NCI-H187 treated with DMSO at 0.1 percent for 48 hours (cell line): ENCODE results near the gene COMP.
A peak's percentile ranks its signal among the peaks of the same experiment; 100 is the strongest.
"Not testable (repeated sequence)": the region's sequence is repeated elsewhere in the genome, so short reads cannot be mapped to it uniquely, and the experiment has no call there.

ENCODE experiments used
- DNase-seq: peaks from one replicate; lab custom pipeline; 2025; lab: John Stamatoyannopoulos, UW

COMP gene

GRCh38 chr19:18790566-18791314, at the start of gene COMP:
TSS of gene COMP (minus strand) at chr19:18791305. CDS start at chr19:18791269, 36 bp downstream.
- DNase-seq, result no peak

DNA sequence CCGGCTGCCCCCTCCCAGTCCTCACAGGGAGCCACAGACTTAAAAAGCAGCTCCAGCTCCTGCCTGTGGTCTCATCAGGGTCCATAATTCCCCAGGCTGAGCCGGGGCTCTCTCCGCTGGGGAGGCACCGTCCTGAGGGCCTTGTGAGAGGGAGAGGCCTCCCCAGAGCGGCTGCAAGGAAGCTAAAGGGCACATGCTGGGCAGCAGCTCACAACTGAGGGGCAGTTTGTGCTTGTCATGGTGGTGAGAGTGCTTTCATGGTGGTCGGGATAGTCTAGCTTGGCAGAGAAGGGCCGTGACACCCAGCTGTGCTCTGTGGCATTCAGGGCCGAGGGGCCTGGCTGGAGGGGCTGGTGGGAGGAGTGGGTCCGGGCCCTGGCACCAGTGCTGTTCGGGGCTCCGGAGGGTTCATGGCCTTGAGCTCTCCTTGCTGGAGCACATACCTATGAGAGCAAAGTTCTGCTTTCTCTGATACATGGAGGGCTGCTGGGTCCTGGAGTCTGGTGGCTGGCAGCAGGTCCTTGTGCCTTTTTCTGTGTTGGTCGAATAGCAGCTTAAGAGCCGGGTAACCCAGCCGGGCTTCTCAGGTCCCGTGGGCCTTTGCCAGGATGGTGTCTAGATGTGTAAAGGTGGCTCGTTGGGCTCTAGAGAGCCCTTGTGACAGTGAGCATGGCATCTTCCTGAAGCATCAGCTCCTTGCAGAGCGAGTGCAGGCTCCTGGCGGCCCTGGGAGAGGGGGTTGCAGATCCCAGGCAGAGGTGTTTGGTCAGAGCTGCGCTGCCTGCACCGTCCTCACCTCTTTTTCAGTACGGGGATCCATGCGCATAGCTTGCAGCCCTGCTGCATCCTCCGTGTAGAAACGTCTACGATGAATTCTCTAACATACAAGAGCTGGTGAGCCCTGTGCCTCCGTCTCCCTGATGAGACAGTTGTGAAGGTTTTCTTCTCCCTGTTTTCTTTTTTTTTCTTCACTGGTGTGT, 49.5 kb upstream of the COMP start:
- no peak for DNase-seq

DNA sequence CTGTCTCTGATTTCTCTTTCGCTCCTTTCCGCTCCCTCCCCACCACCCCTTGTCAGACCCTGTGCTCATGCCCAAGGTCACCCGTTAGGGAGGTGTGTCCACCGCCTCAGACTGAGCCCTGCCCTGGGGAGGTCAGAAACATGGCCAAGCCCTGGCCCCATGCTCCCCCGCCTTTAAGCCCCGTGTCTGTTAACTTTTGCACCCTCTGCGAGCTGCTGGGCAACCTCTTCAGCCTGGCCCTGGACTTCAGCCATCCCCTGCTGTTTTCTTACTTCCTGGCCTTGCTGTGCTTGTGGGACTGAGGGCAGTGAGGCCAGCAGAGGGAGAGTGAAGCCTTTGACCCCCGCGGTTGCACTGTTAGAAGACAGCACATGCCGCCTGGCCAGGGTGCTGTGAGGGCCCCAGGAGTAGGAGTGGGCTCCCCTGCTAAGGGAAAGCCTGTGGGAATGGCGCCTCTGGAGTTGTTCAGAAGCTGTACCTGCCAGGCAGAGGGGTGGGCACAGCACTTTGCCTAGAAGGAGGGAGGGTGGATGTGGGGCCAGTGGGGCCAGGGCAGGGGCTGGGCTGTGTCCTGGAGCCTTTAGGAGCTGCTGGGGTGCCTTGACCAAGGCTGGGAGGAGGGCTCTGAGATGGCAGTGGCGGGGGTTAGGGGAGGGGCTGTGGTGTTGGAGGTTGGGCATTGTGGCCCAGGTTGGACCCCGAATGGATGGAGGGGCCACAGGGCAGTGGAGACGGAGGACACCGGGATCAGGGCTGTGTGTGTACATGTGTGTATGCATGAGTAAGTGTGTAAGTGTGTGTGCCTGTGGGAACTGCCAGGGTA, 48.6 kb upstream of the COMP start:
- DNase-seq, result no peak

GRCh38 chr19:18834644-18834984, 43.5 kb upstream of the COMP start:
- DNase-seq, result no peak

GRCh38 chr19:18833849-18834643, 42.9 kb upstream of the COMP start:
- no peak for DNase-seq

- DNase-seq, result no peak
Measured at GRCh38 chr19:18833141-18833476, 42.0 kb upstream of the COMP start.

DNA sequence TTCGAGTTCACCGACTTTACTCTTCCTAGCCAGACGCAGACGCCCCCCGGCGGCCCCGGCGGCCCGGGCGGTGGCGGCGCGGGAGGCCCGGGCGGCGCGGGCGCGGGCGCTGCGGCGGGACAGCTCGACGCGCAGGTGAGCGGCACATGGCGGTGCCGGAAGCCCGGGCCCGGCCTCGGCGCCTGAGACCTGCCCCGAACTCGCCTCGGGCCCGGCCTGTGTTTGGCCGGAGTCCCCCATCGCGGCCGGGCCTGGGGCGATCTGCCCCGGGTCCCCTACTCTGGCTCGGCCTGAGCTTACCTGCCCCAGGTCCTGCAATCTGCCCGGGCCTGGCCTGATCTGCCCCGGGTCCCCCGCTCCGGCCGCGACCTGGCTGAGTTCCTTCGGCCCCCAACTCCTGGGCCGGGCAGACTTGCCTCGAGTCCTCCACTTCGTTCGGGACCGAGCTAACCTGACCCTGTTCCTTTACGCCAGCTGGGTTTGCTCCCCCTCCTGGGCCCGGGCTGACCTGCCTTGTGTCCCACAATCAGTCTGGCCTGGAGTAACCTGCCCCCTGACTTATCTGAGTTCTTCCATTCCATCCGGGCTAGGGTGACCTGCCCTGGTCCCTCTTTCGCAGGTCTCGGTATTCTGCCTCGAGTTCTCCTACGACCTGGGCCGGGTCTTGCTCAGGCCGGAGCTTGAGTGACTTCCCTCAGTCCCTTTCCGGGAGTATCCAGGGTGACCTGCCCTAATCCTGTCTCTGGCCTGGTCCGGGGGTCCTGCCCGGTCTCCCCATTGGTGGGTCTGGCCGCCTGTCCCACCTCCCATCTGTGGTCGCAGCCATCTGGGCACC, 41.4 kb upstream of the COMP start:
- DNase-seq, result no peak

- DNase-seq, result peak; percentile 8
Measured at GRCh38 chr19:18831524-18832305, 40.6 kb upstream of the COMP start, which contains the start of gene UPF1. TSS of gene UPF1 (plus strand) at chr19:18831959. CDS start at chr19:18832210, 251 bp downstream.

DNA sequence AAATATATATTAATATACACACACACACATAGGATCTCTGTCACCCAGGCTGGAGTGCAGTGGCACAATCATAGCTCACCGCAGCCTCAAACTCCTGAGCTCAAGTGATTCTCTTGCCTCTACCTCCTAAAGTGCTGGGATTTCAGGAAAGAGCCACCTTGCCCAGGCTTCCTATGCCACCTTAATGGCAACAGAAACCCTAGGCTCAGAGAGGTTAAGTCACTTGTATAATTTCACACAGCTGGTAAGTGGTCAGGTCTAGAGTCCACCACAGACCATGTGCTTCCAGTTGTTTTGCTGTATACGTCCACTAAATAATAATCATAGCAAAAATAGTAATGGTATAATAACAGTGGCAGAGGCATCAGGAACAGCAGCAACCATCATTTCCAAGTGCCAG, 39.4 kb upstream of the COMP start:
- DNase-seq, result no peak

- DNase-seq, result no peak
Measured at GRCh38 chr19:18828786-18829185, 37.7 kb upstream of the COMP start.

DNA sequence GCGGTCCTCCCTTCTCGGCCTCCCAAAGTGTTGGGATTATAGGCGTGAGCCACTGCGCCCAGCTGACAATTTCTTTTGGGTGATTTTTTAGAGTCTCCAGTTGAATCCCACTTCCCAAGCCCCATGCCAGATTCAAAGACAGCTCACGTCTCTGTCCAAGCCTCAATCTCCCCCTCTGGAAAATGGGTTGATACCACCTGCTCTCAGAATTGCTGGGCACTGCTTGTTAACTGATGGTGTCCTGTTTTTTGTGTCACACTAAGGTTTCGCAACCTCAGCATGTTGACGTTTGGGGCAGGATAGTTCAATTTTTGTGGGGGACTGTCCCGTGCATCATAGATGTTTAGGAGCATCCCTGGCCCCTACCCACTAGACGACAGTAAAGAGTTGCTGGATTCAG, 26.5 kb upstream of the COMP start:
- no peak for DNase-seq

GRCh38 chr19:18816645-18817044, 25.5 kb upstream of the COMP start:
- not testable (repeated sequence) for DNase-seq

- no peak for DNase-seq
Measured at GRCh38 chr19:18815673-18816072, 24.6 kb upstream of the COMP start.

GRCh38 chr19:18814063-18814462, 23.0 kb upstream of the COMP start:
- DNase-seq, result no peak

DNA sequence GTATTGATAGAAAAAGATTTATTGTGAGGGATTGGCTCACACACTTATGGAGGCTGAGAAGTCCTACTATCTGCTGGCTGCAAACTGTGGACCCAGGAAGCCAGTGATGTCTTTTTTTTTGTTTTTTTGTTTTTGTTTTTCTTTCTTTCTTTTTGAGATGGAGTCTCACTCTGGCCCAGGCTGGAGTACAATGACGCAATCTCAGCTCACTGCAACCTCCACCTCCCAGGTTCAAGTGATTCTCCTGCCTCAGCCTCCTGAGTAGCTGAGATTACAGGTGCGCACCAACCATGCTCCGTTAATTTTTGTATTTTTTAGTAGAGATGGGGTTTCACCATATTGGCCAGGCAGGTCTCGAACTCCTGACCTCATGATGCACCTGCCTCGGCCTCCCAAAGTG, 20.5 kb upstream of the COMP start:
- not testable (repeated sequence) for DNase-seq

GRCh38 chr19:18809149-18809868, 18.2 kb upstream of the COMP start:
- no peak for DNase-seq

GRCh38 chr19:18807861-18808331, 16.8 kb upstream of the COMP start:
- DNase-seq, result no peak

- no peak for DNase-seq
Measured at GRCh38 chr19:18804643-18805042, 13.5 kb upstream of the COMP start.

DNA sequence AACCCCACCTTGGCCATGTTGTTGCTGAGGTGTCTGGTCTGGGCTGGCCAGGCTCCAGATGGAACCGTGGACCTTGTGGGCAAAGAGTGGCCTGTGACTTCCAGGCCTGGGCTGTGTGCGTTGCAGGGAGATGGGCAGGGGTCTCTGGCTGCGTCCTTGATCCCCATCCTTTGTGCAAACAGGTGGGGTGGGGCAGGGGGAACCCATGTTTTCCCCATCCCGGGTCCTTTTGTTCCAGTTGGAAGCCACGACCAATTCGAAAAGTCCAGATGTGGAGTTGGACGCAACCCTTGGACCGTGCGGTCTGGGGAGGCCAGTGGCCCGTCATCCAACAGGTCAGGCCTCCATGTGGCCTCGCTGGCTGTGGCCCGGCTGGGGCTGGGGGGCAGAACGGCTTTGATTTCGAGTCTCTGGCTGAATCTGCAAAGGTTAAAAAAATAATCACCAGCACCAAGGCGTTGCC, 13.1 kb upstream of the COMP start:
- no peak for DNase-seq
